IMR-90 (cell line): Measurements from ENCODE around the gene CORO7.

ENCODE experiments used
- BHLHE40 ChIP-seq: fragments of 150-350 bp; IDR thresholded peaks from 2 replicates; pipeline ENCODE4 v1.6.1; 2016; ENCODE audit warnings: mild to moderate bottlenecking, low read depth, low read length
- CEBPB ChIP-seq: IDR thresholded peaks from 2 replicates; pipeline ENCODE4 v1.6.1; 2012; ENCODE audit warnings: low read depth, low read length, improper control_type of control experiment
- MAFK ChIP-seq: IDR thresholded peaks from 2 replicates; pipeline ENCODE4 v1.6.1; 2012; ENCODE audit warnings: low read depth, low read length, improper control_type of control experiment
- MAZ ChIP-seq: IDR thresholded peaks from 2 replicates; pipeline ENCODE4 v1.6.1; 2012; ENCODE audit warnings: low read depth, mild to moderate bottlenecking, low read length, improper control_type of control experiment, moderate library complexity, borderline replicate concordance
- MXI1 ChIP-seq: IDR thresholded peaks from 2 replicates; pipeline ENCODE4 v1.6.1; 2012; ENCODE audit warnings: low read depth, mild to moderate bottlenecking, low read length, moderate library complexity, borderline replicate concordance
- POLR2A ChIP-seq: IDR thresholded peaks from 2 replicates; pipeline ENCODE4 v1.6.1; 2012; ENCODE audit warnings: mild to moderate bottlenecking, low read depth, low read length
- SMC3 ChIP-seq: fragments of 150-350 bp; IDR thresholded peaks from 2 replicates; pipeline ENCODE4 v1.6.1; 2016; ENCODE audit warnings: low read depth, mild to moderate bottlenecking, antibody characterized with exemption, low read length, moderate library complexity
- TF ChIP-seq, protein P1 (sequence below): conservative IDR thresholded peaks from 2 replicates; pipeline ENCODE4 v1.5.1; 2012; ENCODE audit warnings: mild to moderate bottlenecking, low read depth, low read length, improper control_type of control experiment

DNA sequence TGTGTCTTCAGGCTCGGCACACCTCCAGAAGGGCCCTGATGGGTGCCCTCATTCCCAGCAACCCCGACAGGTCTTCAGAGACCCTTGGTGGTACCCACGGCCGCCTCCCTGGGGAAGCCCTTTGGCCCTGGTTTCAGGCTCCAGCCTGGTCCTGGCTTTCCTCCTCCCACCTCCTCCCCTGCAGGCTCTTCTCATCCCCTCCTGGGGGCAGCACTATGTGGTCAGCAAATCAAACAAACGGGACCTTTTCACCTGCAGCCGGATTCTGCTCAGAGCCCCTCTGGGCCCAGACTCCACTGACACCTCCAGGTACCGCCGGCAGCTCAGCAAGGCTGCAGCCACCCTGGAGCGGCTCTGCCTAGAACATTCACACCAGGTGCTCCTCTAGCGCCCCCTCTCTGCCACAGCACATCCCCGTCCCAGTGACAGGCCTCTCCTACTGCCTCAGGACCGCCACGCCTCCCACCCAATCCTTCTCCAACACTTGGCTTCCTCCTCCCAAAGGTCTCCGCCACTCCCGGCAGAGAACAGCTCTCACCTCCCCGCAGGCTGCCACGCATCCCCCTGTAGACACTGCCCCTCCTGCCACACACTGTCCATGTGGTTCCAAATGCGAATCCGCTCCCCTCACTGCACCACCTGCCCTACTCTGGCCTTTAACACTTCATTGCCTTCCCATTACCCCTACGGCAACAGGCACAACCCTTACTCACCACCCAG, 12.0 kb downstream of the CORO7 start:
- TF ChIP-seq CEBPB (no peak), MXI1 (no peak), MAZ (no peak), MAFK (no peak), POLR2A (no peak), SMC3 (peak; percentile 23; the same call in 1 of the 2 replicates), BHLHE40 (no peak)
- TF ChIP-seq, protein P1, sequence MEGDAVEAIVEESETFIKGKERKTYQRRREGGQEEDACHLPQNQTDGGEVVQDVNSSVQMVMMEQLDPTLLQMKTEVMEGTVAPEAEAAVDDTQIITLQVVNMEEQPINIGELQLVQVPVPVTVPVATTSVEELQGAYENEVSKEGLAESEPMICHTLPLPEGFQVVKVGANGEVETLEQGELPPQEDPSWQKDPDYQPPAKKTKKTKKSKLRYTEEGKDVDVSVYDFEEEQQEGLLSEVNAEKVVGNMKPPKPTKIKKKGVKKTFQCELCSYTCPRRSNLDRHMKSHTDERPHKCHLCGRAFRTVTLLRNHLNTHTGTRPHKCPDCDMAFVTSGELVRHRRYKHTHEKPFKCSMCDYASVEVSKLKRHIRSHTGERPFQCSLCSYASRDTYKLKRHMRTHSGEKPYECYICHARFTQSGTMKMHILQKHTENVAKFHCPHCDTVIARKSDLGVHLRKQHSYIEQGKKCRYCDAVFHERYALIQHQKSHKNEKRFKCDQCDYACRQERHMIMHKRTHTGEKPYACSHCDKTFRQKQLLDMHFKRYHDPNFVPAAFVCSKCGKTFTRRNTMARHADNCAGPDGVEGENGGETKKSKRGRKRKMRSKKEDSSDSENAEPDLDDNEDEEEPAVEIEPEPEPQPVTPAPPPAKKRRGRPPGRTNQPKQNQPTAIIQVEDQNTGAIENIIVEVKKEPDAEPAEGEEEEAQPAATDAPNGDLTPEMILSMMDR: peak; percentile 66
